K562 (cell line): Measurements from ENCODE around the gene SPIN3.

Experiments
- ERF ChIP-seq: fragments of 450-650 bp; formaldehyde crosslinking; IDR thresholded peaks from 2 replicates; pipeline ENCODE4 v1.4.0; 2020; ENCODE audit warnings: mild to moderate bottlenecking, mixed read lengths
- POLR2AphosphoS5 ChIP-seq: IDR thresholded peaks from 2 replicates; pipeline ENCODE4 v1.6.1; 2011; ENCODE audit warnings: mild to moderate bottlenecking, low read depth, low read length, moderate library complexity; ENCODE audit not compliant: control insufficient read depth, insufficient read depth
- RFX5 ChIP-seq: IDR thresholded peaks from 2 replicates; pipeline ENCODE4 v1.6.1; 2011; ENCODE audit warnings: low read depth, mild to moderate bottlenecking, improper control_type of control experiment, low read length
- TSC22D4 ChIP-seq: fragments of 450-650 bp; IDR thresholded peaks from 2 replicates; pipeline ENCODE4 v1.6.1; 2016; ENCODE audit warnings: missing genetic modification characterization, missing biosample characterization, control low read depth
- YY1 ChIP-seq, 3 experiments: IDR thresholded peaks; 2 replicates each; pipeline ENCODE4 v1.6.1; 2011; ENCODE audit warnings: low read length in 2 of 3, mild to moderate bottlenecking in 2 of 3, moderate library complexity in 2 of 3, borderline replicate concordance in 1 of 3, control low read depth in 1 of 3, low read depth in 1 of 3; ENCODE audit not compliant: insufficient read depth in 3 of 3, insufficient replicate concordance in 2 of 3, control insufficient read depth in 1 of 3, insufficient read length in 1 of 3; ENCODE audit errors: extremely low read depth in 1 of 3
- ZNF146 ChIP-seq: IDR thresholded peaks from one replicate; pipeline ENCODE4 v1.6.1; 2018; ENCODE audit warnings: missing compliant biosample characterization; ENCODE audit not compliant: unreplicated experiment

DNA sequence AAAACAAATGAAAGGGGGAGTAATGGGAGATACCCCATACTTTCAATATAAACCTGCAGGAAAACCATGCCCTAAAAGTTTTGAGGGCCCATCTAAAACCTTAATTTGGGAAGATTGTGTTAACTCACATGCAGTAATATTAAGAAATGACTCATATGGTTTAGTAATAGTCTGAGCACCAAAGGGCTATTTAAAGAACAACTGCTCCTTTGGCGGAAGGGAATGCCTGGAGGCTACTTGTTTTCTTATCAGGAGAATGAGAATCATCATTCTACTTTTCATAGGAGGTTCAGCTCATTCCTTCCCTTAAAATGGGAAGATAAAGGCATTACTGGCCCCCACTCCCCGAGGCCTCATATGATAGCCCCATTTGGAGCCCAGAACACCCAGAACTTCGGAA is 47.6 kb downstream of the SPIN3 start:
- TF ChIP-seq YY1 (IDR thresholded peaks at IDR 0.05; ENCODE audit: borderline replicate concordance in 1 of 3, control insufficient read depth in 1 of 3, extremely low read depth in 1 of 3, insufficient read depth in 3 of 3, insufficient read length in 1 of 3, insufficient replicate concordance in 2 of 3, low read depth in 1 of 3, low read length in 2 of 3) (no peak), ZNF146 (CRISPR knock-in tag) (no peak), TSC22D4 (tag) (no peak), ERF (no peak), RFX5 (no peak), POLR2AphosphoS5 (no peak)
